T1000 (cell line): ENCODE measurements around the gene NDRG2.
"Not testable (repeated sequence)": the region's sequence is repeated elsewhere in the genome, so short reads cannot be mapped to it uniquely, and the experiment has no call there.

ENCODE experiments used
- DNase-seq: peaks from one replicate; lab custom pipeline; 2025; ENCODE audit warnings: mixed read lengths; lab: John Stamatoyannopoulos, UW

Gene NDRG2

DNA sequence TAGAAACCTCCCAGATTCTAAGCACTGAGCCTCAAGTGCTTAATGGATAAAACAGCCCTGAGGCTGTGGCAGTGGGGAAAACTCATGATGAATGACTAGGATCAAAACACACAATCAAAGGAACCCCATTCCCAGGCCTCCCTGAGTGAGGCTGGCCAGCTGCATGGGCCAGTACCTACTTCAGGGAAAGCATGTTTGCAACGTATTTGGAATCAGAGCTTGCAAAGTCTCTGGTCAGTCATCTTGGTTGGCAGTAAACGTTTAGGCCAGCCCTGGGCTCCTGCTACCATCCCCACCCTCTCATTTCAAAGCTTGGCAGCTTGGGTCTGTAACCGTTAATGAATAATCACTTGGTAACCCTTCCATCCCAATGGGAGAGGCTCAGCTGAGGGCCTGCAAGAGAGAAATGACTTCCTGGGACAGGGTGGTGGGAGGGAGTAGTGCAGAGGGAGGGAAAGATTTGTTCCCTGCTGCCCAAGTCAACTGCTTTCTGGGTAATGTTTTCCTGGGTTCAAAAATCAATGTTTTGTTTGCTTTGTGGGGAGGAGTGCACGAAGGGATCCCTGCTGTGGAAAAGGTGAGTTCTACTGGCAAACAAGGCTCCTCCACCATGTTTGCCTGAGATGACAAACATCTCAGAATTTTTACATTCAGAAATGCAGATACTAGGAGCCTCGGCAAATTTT, 30.7 kb upstream of the NDRG2 start:
- no peak for DNase-seq

DNA sequence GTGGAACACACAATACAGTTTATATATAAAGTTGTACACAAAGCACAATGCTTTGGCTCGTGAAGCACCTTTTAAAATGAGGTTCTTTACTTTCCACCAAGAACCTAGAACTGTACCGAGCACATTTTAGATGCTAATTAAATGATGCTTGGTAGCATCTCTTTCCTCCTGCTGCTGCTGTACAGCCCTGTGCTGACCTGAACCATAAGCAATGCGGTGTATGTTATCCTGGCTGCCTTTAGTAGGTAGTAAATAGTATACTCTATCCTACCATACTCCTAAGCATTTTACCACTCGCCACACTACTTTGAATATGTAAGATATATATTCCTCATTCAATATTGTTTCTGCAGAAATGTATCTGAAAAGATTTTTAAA, 29.9 kb upstream of the NDRG2 start:
- DNase-seq, result no peak

- DNase-seq, result no peak
Observed at GRCh38 chr14:21054123-21054767, 29.4 kb upstream of the NDRG2 start.

DNA sequence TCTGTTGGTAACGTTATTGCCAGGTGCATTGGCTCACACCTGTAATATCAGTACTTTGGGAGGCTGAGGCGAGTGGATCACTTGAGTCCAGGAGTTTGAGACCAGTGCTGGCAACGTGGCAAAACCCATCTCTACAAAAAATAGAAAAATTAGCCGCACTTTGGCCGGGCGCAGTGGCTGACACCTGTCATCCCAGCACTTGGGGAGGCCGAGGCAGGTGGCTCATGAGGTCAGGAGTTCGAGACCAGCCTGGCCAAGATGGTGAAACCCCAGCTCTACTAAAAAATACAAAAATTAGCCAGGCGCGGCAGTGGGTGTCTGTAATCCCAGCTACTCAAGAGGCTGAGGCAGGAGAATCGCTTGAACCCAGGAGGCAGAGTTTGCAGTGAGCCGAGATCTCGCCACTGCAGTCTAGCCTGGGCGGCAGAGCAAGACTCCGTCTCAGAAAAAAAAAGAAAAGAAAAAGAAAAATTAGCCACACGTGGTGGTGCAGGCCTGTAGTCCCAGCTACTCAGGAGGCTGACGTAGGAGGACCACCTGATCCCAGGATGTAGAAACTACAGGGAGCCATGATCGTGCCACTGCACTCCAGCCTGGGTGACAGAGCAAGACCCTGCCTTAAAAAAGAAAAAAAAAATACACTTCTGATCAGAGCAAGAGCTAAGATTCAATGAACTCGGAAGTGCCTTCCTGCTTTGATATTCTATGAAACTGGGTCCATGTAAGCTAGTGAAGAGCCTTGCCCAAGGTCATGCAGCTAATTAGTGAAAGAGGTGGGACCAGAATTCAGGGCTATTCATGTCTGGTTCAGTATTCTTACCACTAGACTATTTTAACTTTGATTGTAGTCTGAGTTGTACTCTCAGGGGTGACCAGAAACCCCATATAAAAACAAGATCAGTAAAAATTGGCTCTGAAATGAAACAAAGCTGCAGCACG, 28.6 kb upstream of the NDRG2 start:
- DNase-seq, result no peak

DNA sequence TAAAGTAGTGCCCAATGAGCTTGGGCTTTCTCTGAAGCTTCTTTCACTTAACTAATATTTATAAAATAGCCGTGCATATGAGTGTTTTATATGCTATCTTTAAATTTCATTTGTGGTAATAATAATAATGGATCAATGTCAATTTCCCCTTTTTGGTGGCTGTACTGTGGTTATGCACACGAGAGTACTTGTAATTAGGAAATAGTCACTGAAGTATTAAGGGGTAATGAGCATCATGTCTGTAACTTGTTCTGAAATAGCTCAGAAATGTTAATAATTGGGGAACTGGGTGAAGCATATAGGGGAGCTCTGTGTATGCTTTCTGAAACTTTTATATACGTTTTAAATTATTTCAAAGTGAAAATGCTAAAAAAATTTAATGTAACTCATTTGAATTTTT, 25.7 kb upstream of the NDRG2 start:
- DNase-seq, result no peak

DNA sequence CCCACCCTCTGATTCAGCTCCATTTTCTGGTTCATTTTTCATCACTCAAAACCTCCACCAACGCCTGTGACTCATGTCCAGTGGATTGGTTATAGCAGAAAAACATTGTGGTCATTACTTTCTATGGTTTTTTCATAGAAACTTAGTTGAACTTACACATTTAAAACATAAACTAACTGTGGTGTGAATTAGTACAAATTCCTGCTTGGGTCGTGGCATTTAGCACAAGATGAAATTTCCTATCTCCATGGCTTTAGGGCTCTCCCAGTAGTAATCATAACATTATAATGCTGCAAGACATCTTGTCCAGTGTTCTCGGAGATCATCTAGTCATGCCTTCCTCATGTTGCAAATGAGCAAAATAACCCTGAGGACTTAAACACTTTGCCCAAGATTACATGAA, 24.4 kb upstream of the NDRG2 start:
- no peak for DNase-seq

GRCh38 chr14:21048638-21049037, 23.8 kb upstream of the NDRG2 start:
- no peak for DNase-seq

DNA sequence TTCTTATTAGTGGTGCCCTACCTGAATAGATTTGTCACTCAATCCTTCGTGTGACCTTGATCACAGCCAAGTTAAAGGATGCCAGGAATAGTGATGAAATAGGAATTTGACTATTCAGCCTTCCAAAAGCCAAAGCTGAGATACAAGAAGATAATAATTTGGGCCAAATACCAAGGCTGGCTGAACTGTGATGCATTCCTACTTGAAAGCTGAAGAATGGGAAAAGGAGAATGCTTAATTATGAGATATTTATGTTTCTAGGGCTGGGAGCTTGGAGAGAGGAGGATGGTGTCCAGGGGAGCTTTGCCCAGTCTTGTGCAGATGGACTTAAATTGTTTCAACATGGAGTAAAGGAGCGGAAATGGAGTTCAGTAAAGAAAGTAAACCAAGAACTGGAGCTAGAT, 22.5 kb upstream of the NDRG2 start:
- DNase-seq, result no peak

DNA sequence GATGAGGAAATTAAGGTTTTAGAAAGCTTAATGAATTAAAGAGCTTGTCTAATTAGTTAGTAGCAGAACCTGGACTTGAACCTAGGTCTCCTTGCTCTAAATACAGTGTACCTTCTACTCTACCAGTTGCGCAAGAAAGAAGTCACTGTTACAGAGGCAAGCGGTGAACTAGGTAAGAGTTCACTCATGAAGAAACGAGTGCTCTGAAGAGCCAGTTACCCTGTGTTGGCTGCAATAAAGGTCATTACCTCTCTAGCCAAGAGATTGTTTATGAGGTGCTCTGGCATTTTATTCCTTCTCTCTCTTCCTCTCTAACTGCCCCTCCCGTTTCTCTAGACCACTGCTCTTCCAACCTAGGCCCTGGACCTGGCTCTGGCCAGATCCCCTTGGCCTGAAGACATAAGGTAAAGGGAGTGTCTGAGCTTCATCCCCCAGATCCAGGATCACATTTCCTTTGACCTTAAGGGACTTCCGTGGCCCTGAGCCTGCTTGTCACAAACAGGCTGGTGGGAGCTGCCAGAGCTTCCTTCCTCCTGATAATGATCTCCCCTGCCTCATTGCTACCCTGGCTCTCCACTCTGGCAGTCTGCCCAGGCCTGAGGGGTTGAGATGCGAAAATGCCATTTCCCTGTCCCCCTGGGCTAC, 19.2 kb upstream of the NDRG2 start:
- DNase-seq, result no peak

DNA sequence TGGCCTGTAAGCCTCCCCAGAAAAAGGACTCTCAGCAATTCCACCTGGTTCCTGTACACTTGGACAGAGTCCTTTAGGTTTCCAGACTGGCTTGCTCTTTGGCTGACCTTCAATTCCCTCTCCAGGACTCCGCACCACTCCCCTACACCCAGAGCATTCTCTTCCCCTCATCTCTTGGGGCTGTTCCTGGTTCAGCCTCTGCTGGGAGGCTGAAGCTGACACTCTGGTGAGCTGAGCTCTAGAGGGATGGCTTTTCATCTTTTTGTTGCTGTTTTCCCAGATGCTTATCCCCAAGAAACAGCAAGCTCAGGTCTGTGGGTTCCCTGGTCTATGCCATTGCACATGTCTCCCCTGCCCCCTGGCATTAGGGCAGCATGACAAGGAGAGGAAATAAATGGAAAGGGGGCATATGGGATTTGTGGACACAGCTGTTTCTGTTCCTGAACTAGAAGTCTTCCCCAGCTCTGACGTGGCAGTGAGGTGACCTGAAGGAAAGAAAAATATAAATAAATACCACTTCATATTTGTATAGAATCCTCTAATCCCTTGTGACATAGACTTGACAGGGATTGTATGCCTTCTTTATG, 18.6 kb upstream of the NDRG2 start:
- DNase-seq, result no peak

- no peak for DNase-seq
Observed at GRCh38 chr14:21042918-21043317, 18.1 kb upstream of the NDRG2 start.

DNA sequence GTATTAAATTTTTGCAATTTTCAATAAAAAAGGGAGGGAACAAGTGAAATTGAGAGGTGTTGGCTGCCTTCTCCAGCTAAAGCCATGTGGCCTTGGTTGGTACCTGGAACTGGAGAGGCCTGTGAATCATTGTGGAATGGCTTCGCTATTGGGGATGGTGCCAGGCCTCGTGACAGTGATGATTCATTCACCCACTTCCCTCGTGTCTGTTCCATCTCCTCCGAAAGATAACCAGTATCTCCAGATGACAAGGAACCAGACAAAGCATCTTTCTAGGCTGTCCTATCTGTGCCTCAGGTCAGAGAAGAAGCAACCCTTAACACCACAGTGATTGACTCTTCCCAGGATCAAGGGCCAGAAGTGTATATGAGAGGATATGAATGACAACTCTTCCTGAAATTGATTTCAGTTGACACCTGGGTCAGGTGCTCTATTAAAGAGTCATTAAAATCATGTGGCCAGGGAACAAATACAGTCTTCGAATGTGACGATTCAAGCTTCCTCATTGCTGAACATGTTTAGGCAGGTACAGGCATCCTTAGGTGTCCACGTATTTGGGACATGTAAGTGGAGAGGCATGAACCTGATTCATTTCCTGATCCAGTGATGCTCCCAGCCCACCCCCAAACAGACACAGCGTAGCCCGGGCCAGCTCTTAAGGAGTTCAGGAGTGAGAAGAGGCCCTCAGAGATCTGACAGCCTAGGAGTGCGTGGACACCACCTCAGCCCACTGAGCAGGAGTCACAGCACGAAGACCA, 17.0 kb upstream of the NDRG2 start, which contains the start of gene RNASE7:
RNASE7 (plus strand) TSS at position 687 of the 758 bp plus-strand sequence. CDS start 631 bp downstream, outside the sequence.
- no peak for DNase-seq

DNA sequence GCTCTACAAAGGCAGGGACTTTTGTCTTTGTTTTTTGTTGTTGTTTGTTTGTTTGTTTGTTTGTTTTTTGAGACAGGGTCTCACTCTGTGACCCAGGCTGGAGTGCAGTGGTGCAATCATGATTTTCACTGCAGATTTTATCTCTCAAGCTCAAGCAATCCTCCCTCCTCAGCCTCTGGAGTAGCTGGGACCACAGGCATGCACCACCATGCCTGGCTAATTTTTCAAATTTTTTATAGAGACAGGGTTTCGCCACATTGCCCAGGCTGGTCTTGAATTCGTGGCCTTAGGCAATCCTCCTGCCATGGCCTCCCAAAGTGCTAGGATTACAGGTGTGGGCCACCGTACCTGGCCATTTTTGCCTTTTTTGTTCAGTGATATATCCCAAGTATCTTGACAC, 16.1 kb upstream of the NDRG2 start:
- DNase-seq, result not testable (repeated sequence)

GRCh38 chr14:21040370-21040925, 15.6 kb upstream of the NDRG2 start:
- no peak for DNase-seq

- no peak for DNase-seq
Observed at GRCh38 chr14:21039585-21040369, 14.9 kb upstream of the NDRG2 start.

- DNase-seq, result no peak
Observed at GRCh38 chr14:21038441-21039422, 13.9 kb upstream of the NDRG2 start.

- DNase-seq, result no peak
Observed at GRCh38 chr14:21037156-21037555, 12.3 kb upstream of the NDRG2 start.

DNA sequence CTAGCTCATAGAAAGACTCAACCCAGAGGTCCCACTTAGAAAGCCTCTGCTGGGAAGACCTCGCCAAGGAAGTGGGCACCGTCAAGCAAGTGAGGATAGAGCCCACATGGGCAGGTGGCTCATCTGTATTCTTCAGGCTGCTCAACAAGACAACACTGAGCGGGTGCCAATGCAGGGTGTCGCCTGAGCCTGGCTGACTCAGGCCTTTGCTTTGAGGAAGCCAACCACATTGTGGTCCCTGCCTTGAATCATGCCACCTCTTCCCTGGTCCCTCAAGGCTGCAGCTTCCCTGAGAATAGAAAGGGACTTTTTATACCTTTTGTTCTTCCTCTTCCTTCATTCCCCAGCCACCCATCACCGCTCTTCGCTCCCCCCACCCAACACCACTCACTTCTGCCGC, 11.9 kb upstream of the NDRG2 start:
- DNase-seq, result no peak

DNA sequence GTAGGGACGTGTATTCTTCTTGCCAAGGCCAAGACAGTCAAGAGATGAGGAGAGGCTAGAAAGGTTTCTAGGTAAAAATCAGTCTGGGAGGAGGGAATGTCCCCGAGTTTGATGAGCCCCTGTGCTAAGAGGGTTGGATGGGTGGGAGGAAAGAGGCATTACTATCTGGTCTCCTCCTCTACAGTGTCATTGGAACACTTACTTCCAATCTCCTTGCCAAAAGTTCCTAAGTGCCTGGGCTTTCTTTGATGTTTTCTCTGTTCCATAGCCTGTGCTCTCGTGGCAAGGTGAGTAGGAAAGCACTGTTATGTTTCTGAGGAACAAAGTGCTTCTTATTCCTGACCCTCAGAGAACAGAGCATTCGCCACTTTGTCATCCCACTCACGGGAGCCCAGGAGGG, 9.8 kb upstream of the NDRG2 start, which contains the start of gene RNASE13:
RNASE13 (minus strand) TSS at position 101 of the 400 bp plus-strand sequence. CDS start 519 bp downstream, outside the sequence.
- no peak for DNase-seq
